ENCODE data around the gene YOD1.

The YOD1 gene

GRCh38 chr1:207009182-207009850, 41.7 kb downstream of the YOD1 start:
- DNase-seq (ENCODE audit: low read depth in 2 of 2) = no peak

DNA sequence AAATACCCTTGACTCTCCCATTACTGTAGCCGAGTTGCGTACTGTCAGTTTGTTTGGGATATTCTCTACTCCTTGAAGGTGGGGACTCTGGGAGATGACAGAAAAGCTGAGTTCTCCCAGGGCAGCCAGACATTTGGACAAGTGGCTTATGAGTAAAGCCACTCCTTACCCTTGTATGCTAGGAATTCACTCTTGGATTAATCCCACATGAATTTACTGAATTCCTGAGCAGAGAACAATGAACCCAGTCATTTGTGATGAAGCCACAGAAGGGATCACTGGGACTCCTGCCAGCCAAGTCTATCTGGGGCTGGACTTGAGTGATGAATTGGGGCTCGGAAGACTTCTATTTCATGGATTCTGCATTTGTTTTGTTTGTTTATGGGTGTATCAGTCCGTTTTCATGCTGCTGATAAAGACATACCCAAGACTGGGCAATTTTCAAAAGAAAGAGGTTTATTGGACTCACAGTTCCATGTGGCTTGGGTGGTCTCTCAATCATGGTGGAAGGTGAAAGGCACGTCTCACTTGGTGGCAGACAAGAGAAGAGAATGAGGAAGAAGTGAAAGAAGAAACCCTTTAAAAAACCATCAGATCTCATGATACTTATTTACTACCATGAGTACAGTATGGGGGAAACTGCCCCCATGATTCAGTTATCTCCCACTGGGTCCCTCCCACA, 43.5 kb downstream of the YOD1 start:
- no peak for DNase-seq (ENCODE audit: low read depth in 2 of 2)

GRCh38 chr1:207006914-207007313, 44.1 kb downstream of the YOD1 start:
- no peak for DNase-seq (ENCODE audit: low read depth in 2 of 2)

DNA sequence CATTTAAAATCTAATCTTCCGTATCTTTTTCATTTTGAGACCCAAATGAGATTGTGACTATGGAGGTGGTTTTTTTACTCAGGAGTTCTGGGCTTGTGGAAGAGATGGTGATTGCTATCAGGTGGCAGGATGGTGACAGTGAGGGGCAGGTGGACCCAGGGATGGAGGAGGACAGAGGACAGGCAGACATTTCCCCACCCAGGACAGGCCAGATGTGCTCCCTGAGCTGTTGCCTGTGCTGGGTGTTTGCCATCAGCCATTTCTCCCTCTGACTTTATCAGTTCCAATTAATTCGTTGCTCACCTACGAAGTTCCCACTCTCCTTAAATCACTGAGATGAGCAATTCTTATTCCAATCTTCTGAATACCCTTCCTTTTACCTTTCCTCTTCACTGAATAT, 44.9 kb downstream of the YOD1 start:
- DNase-seq (ENCODE audit: low read depth in 2 of 2) = no peak

DNA sequence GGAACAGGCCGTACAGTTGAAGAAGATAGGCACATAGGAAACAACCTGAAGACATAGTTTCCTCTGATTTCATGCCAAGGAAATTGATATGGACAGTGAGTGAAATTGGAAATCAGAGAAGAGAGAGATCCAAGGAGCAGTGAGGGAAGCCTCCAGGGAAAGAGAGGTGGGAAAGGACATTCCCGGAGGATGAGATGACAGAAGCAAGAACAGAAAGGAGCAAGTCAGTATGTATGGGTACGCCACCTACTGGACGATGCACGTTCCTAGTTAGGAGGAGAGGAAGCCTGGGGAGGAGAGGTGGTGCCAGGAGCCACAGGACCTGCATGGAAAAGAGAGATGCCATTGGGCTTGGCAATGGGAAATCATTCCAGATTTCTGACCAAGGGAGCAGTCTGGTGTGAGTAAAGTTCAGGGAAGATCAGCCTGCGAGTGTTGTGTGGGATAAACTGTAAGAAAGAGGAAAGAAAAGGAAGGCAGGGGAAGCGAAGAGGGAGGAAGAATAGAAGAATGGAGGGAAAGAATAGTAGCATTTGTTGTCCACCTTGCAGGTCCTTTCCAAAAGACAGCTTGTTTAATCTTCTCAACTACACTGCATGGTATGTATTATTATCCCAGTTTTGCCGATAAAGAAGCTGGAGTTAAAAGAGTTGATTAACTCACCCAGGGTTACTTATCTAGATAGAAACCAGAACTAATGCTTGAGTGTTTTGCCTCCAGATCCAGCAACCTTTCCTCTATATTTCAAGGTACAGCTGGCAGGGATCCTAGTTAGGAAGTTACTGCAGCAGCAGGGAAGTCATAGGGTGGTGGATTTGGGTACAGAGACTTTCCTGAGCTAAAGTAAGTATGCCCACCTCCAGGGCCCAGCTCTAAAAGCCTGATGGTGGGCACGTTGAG, 45.8 kb downstream of the YOD1 start:
- DNase-seq (ENCODE audit: low read depth in 2 of 2) = peak in 1 of 2 experiments; percentile 32

- no peak for DNase-seq (ENCODE audit: low read depth in 2 of 2)
Measured at GRCh38 chr1:207003210-207003609, 47.8 kb downstream of the YOD1 start.

DNA sequence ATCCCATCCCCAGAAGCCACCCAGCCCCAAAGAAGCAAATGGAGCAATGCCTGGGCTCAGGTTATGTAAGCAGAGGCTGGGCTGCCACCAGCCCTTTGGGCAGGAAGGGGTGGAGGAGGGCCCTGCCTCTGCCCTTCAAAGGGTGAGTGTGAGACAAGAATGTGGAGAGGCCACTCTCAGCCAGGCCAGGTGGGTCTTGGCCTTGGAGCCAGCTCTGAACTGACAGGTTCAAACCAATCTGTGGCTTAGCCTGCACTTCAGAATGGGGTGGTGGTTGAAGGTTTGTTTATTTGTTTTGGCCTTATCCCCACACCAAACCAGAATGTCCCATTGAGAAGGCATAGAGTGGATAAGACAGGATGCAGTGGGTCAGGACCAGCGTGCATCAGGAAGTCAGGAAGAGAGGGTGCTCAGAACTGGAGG, 48.3 kb downstream of the YOD1 start:
- no peak for DNase-seq (ENCODE audit: low read depth in 2 of 2)

- no peak for DNase-seq (ENCODE audit: low read depth in 2 of 2)
Measured at GRCh38 chr1:207001492-207002245, 49.3 kb downstream of the YOD1 start.

GRCh38 chr1:207000651-207001291, 50.2 kb downstream of the YOD1 start:
- no peak for DNase-seq (ENCODE audit: low read depth in 2 of 2)

DNA sequence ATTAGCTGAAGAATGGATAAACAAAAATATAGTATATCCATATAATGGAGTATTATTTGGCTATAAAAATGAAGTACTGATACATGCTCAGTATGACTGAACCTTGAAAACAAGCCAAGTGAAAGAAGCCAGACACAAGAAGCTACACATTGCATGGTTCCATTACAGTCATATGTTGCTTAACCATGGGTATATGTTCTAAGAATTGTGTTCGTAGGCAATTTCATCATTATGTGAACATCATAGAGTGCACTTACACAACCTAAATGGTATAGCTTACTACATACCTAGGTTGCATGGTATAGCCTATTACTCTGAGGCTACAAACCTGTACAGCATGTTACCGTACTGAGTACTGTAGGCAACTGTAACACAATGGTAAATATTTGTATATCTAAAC, 52.2 kb downstream of the YOD1 start:
- no peak for DNase-seq (ENCODE audit: low read depth in 2 of 2)

Measured in stimulated activated CD4-positive, alpha-beta T cell treated with anti-CD3 and anti-CD28 coated beads, Interleukin-12 subunit alpha, Interleukin-12 subunit beta, amount 100 ng/mL, for 24 hours (primary cell).